HFF-Myc (cell line): Measurements from ENCODE around the gene CRAT.

Experiments used
- DNase-seq: peaks from one replicate; pipeline ENCODE4 v3.0.0-alpha.2; 2011; ENCODE audit warnings: low read depth; ENCODE audit errors: extremely low read depth
- H3K4me3 ChIP-seq: replicated peaks from 2 replicates; pipeline ENCODE4 v1.5.1; 2011; ENCODE audit warnings: low read depth, mild to moderate bottlenecking, control low read depth, low read length
- CTCF ChIP-seq: IDR thresholded peaks from 2 replicates; pipeline ENCODE4 v1.5.1; 2012; ENCODE audit warnings: mild to moderate bottlenecking, low read depth, low read length, control low read depth; ENCODE audit errors: missing control alignments

Gene CRAT

DNA sequence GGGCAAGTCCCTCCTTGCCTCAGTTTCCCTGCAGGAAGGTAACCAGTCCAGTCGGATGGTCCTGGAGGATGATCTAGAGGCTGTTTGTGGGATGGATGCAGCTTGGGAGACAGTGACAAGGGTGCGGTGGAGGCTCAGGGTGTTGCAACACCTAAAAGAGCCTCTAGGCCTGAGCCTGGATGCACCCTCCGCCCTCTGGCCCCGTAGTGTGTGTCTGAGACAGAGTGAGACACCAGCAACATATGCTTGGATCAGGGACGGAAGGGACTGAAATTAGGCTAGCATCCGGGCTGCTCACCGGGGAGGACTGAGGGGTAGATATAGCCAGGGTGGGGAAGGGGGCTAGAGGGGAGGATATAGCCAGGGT, 1.1 kb downstream of the CRAT start:
- peak overlapping the region; percentile 84 for H3K4me3 ChIP-seq
- no peak for DNase-seq
- TF ChIP-seq CTCF: no peak

DNA sequence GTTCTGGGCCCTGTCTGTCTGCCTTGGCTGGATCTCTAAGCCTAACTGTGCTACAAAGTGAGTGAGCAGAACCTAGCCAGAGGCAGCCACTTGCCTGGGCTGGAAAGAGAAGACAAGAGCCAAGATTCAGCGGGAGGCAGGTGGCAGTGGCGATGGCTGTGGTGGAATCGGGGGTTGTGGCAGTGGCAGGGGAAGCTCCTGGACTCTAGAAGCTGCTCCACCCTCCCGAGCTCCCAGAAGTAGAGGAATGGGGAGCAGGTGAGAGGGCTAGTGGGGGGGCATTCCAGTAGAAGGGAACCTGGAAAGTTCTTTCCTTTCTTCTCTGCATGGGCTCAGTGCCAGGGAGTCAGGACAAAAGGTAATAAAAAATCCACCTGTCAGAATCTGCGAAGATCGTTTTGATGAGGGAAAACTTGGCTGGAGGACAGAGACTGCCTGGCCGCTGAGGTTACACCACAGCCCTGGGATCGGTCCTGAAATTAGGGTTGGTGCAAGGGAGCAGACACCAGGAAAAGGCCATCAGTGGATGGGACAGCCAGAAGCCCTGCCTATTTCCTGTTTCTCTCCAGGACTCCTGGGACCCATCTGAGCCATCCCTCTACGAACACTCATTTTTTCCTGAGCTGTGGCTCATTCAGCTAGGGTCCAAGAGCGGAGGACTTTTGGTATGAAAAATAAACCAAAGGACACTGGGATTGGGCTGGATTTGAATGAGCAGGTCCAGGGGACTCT, 1.6 kb downstream of the CRAT start:
- DNase-seq: no peak
- no peak overlapping the region for H3K4me3 ChIP-seq
- TF ChIP-seq CTCF: no peak

DNA sequence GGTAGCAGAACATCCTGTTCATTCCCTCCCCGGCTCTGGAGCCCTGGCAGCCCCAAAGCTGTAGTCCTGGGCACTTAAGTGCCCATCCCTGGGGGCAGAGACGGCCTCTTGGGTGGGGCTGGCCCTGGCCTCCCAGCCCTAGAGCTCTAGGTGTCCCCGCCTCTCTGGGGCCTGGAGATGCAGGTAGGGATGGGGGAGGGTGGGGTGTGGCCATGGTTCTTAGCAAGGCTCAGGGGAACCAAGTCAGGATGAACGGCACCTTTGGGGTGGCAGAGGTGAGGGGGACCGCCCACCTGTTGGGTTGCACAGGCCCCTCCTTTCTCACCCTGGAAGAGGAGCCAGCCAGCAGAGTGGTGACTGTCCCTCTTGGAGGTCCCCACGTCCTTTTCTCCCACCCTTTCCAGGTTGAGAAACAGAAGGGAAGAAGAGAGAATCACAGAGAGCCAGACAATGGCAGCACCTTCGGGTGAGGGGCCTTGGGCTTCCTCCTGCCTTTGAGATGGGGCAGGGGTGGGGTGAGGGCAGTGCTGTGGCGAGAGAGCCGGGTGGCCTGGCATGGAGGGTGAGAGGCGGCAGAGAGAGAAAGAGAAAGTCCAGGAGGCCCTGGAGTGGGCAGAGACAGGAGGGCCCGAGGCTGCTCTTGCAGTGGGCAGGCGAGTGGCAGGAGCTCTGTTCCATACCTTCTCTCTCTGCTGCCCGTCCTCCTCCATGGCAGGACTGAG, 2.3 kb downstream of the CRAT start:
- TF ChIP-seq CTCF: no peak
- no peak for DNase-seq

DNA sequence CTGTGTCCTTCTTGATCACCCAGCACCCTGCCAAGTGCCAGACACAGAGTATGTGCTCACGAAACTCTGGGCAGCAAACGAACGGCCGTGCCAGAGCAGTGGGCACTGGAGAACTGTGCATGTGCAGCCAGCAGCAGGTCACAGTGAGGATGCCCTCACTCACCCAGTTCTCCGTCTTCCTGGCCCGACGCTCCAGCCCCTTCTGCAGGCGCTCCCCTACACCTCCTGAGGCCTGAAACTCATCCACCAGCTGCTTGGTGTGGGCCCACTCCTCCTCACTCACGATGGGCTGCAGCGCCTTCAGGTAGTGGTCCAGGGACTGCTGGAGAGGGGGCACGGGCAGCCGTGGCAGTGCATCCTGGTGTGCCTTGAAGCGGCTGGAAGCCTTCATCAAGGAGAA, 2.9 kb downstream of the CRAT start:
- TF ChIP-seq CTCF: no peak
- DNase-seq: no peak
- H3K4me3 ChIP-seq: no peak overlapping the region

More for the DNA sequence above, 2.3 kb downstream of the CRAT start:
- H3K4me3 ChIP-seq: no peak overlapping the region

GRCh38 chr9:129105857-129106694, 4.5 kb downstream of the CRAT start:
- TF ChIP-seq CTCF: no peak
- H3K4me3 ChIP-seq: no peak overlapping the region
- no peak for DNase-seq

DNA sequence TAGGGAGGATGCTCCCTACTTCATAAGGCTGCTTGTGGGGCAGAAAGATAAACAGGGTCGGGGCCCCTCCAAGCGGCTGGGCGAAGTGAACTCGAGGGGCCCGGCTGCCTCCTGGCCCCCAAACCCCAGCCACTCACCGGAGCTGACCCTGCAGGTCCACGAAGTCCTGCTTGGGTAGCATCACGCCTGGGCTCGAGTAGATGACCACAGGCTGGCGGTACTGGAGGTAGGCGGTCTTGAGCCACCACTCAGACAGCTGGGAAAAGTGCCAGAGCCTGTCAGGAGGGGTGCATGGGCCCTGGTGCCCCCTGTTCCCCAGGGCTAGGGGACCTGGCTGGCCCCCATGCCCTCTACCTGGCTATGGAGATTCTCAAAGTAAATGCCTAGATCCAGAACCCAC, 6.5 kb downstream of the CRAT start:
- no peak for DNase-seq
- no peak overlapping the region for H3K4me3 ChIP-seq
- no peak for TF ChIP-seq CTCF
